Skeletal muscle cell (primary cell): ENCODE results near the gene OFD1.

Experiments used
- DNase-seq: peaks from one replicate; pipeline ENCODE4 v3.0.0-alpha.2; 2010; ENCODE audit warnings: low read depth
- H3K4me3 ChIP-seq: 2 replicates; pipeline ENCODE4 v1.5.1; 2011; ENCODE audit warnings: low read depth, mild to moderate bottlenecking, control low read depth, low read length, moderate library complexity

Gene OFD1, protein sequence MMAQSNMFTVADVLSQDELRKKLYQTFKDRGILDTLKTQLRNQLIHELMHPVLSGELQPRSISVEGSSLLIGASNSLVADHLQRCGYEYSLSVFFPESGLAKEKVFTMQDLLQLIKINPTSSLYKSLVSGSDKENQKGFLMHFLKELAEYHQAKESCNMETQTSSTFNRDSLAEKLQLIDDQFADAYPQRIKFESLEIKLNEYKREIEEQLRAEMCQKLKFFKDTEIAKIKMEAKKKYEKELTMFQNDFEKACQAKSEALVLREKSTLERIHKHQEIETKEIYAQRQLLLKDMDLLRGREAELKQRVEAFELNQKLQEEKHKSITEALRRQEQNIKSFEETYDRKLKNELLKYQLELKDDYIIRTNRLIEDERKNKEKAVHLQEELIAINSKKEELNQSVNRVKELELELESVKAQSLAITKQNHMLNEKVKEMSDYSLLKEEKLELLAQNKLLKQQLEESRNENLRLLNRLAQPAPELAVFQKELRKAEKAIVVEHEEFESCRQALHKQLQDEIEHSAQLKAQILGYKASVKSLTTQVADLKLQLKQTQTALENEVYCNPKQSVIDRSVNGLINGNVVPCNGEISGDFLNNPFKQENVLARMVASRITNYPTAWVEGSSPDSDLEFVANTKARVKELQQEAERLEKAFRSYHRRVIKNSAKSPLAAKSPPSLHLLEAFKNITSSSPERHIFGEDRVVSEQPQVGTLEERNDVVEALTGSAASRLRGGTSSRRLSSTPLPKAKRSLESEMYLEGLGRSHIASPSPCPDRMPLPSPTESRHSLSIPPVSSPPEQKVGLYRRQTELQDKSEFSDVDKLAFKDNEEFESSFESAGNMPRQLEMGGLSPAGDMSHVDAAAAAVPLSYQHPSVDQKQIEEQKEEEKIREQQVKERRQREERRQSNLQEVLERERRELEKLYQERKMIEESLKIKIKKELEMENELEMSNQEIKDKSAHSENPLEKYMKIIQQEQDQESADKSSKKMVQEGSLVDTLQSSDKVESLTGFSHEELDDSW

DNA sequence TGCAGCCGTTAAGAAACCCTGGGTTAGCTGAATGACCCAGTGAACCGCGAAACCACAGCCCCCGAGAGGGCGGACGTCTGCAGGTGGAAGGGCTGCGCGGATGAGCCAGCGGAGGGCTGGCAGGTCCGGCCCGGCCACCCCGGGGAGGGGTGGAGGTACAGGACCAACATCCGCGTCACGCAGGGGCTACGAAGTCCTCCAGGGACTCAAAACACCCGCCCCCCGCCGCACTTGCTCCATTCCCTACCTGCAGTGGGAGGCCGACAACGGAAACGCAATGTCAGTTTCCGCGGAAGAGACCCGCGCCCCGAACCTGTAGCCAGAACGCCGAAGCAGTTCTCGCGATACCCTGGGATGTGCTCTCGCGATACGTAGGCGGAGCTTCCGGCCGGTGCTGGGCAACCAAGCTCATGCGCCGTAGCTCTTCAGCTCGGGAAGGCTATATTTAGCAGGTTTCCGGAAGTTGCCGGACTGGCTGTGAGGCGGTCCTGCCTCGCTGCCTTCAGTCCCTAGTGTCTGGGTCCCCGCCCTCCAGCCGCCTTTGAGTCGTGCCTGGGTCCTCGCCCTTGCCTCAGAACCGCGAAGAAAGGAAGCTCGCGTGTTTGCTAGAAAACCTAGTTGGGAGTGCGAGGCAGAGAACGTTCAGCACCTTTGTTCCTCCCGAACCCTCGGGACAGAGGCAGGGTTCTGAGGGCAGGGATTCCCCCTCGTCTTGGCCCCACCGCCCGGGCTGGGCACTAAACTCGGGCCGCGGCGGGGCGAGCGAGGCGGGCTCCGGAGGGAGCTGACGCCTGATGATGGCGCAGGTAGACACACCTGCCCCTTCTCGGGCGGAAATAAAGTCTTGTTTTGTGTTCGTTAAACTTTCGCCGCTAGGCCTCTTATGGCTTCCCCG lies at the start of gene OFD1, which contains the start of gene TRAPPC2:
OFD1 (plus strand) TSS at position 471 of the 895 bp plus-strand sequence; CDS start at position 795, 324 bp downstream.
TRAPPC2 (minus strand) TSS at position 343 of the 895 bp plus-strand sequence. CDS start 14,657 bp downstream, outside the sequence.
- peak within 1 kb of the TSS; percentile 79 for H3K4me3 ChIP-seq
- peak; percentile 81 for DNase-seq

DNA sequence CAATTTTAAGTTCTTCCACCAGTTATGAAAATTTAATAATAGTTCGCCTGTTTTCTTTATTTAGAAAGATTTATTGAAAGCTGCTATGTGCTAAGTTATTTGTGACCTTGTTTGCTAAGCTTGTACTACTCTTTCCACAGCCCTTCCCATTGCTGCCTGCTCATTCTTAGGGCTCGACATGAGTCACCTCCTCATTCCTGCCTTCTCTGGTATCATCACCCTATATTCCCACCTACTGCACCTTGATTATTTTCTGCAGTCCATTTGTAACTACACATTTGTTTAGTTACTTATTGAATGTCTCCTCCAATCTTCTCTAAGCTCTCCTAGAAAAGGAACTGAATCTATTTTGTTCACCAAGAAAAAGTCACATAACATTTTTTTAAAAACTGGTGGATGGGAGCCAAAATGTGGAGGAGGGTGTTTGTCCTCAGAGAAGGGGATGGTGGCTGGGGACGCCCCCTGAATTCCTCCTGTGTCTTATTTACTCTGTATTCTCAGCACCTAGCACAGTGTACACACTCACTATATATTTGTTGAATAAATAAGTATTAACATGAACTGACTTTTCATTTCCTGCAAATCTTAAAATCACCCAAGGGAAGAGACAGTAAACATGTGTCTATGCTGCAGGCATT lies 49.3 kb upstream of the OFD1 start:
- H3K4me3 ChIP-seq: no peak overlapping the region
- no peak for DNase-seq

DNA sequence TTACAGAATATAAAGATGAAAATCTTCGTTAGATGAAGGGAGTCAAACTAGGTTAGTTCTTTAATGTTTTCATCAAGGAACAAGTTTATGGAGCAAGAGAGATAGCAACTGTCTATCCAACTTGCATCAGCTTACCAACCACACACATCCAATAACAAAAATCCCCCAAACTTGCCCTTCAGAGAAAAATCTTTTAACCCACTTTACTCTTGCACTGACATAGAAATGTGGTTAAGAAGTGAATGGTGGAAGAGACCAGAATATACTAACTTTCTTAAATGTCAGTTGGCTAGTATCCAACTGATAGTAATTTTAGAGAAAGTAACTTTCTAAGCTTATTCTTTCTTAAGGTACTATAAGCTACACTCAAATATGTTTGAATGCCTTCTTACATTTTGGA lies 47.3 kb upstream of the OFD1 start:
- H3K4me3 ChIP-seq: no peak overlapping the region

DNA sequence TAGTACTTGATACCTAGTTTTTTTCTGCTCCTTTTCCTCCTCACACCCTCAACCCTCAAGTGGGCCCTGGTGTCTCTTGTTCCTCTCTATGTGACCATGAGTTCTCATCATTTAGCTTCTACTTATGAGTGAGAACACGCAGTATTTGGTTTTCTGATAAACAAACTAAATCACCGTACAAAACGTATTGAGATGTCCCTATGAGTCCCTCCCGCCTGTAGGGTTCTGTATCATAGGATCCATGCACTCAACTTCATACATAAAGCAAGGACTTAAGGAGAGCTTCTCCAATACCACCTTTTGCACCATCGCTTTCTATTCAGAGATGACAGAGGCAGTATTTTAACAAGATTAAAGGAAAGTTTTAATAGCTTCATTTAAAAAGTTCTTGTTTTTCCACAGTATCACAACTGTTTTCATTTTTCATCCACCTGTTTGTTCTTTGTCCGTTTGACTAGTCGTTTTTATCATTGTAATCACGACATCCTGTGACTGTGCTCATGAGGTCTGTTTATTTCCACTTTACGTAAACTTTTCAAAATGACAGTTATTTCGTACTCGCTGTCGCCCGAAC lies 46.1 kb upstream of the OFD1 start:
- no peak for DNase-seq
- H3K4me3 ChIP-seq: peak overlapping the region; percentile 69

More for the DNA sequence above, 47.3 kb upstream of the OFD1 start:
- DNase-seq: no peak

DNA sequence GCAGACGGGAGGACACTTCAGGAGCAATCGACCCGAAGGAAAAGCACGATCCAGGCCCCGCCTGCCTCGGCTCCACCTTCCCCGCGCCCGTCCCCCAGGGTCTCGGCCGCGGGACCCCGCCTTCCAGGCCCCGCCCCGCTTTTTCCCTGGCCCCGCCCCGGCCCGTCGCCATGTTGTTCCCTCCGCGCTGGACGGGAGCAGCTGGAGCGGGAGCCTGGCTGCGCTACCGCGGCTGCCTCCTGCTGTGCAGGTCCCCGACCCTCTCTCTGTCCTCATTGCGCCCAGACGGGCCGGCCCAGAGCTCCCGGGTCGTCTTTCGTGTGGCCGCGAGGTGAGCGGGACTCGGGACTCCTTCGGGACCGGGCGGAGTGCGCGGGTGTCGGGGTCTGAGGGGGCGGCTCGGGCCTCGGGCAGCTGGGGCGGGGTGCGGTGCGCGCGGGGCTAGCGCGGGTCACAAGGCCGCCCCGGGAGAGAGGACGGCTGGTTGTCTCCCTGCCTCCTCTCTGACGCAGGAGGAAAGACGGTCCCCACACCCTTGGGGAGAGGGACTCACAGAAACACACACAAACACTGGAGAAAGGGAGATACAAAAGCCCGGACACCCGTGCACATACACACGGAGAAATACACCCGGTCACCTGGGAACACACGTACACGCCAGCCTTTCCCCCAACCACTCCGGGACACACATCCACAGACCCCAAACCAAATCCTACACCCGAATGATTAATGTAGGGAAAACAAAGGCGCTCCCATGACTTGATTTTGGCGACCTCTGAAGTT lies 45.4 kb upstream of the OFD1 start, which contains the start of gene RAB9A:
RAB9A (plus strand) TSS at position 171 of the 783 bp plus-strand sequence. CDS start 19,619 bp downstream, outside the sequence.
- DNase-seq: peak; percentile 17
- peak within 1 kb of the TSS; percentile 69 for H3K4me3 ChIP-seq

DNA sequence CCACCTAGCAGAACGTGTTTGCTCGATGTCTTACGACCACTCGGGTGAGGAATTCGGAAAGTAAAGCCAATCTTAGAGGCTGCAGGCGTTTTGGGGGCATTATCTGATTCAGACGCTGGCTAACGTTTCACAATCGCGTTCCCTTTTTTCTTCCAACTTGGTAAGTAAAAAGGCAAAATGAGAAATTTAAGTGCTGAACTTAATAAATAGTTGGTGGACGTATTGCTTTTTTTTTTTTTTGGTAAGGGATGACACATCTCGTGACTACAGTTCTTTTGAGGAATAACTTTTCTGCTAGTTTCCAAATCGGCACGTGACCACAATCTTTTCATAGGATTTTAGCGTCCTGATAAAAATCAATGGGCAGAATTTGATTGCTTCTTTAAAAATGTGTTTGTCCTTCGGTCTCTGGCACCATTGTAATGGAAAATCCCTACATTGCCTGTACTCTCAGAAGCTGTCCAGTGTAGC lies 44.8 kb upstream of the OFD1 start:
- H3K4me3 ChIP-seq: peak overlapping the region; percentile 69
- DNase-seq: no peak

DNA sequence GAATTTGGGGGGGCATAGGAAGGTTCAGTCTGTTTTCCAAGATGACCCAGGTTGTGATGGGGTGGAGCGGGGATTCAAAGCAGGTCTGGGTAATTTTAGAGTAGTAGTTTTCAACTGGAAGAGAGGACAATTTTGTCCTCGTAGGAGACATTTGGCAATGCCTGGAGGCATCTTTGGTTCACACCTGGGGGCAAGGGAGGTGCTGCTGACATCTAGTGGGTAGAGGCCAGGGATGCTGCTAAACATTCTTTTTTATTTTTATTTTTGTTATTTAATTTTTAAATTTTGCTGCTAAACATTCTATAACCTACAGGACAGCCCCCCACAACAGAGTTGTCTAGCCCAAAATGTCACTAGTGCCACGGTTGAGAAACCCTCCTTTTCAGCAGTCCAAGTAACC lies 43.7 kb upstream of the OFD1 start:
- peak overlapping the region; percentile 69 for H3K4me3 ChIP-seq
- DNase-seq: no peak

DNA sequence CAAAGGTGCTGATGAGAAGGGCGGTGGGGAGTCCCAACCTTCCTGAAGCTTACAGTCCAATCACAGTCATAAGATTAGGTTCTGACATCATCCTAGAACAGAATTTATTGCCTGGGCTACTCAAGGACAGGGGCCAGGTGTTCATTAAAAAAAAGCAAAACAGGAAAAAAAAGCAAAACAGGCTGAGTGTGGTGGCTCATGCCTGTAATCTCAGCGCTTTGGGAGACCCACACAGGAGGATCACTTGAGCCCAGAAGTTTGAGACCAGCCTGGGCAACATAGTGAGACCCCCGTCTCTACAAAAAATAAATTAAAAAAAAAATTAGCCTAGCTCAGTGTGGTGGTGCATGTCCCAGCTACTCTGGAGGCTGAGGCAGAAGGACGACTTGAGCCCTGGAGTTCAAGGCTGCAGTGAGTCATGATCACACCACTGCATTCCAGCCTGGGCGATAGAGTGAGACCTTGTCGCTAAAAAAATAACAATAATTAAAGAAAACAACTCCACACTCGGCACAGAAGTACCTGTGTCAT lies 42.6 kb upstream of the OFD1 start:
- no peak overlapping the region for H3K4me3 ChIP-seq
- DNase-seq: no peak

DNA sequence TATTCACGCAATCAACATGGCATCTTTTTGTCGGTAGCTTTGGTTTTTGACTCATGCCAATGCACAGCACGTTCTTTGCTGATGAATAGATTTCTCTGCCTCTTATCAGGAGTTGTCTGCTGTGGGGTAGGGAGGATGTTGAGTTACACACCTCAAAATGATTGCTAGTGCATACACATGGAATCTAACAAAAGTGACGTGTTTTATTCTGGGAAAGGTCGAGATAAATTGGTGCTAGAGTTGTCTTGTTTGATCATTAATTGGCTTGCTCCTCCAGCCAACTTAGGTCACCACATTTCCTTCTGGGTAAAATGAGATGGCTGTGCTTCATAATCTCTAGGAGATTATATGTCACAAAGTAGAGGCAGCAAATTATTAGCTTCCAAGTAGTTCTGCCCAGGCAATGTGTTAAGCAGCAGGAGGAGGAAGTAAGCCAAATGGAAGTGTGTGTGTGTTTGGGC lies 41.7 kb upstream of the OFD1 start:
- no peak for DNase-seq
- H3K4me3 ChIP-seq: no peak overlapping the region

DNA sequence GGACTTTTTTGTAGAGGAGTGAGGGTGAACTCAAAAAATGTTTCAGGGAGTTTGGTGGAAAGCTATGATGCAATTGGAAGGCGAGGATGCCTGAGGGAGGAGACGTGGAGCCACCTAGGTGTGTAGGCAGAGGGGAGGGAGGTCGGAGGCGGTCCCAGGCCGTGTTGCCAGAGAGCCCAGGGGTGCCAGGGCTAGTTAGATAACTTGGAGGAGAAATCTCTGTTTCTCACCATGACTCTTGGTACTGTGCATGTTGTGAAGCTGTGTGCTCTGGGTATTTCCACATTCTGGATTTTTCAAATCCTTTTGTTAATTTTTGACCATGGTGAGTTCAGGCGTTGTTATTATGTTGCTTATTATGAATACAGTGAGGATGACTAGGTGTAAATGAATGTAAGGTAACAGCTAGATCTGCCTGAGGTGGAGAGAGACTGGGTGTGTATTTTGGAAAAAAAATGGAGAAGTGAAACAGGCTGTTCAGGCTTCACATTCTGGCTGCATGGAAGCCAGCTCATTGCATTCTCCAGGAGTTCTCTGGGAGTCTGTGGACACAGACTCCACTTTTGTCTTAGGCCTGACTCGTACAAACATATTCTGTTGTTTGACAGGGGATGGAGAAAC lies 41.1 kb upstream of the OFD1 start:
- DNase-seq: no peak
- no peak overlapping the region for H3K4me3 ChIP-seq

DNA sequence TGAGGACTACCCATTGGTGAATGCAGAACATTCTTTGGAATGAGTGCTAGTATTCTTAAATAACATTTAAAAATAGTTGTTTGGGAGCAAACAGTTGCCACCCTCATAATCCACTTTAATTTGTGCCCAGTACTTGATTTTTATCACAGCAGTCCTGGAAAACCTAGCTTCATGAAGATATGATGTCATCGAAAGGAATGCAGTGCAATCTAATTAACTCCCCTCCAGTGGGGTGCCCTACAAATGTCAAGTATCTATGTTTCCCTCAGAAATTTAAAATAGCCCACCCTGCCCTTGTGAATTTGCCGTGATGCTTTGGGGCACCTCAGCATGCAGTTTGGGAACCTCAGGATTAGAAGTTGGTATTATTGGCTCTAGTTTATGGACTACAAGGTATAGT lies 40.2 kb upstream of the OFD1 start:
- H3K4me3 ChIP-seq: no peak overlapping the region
- DNase-seq: no peak

DNA sequence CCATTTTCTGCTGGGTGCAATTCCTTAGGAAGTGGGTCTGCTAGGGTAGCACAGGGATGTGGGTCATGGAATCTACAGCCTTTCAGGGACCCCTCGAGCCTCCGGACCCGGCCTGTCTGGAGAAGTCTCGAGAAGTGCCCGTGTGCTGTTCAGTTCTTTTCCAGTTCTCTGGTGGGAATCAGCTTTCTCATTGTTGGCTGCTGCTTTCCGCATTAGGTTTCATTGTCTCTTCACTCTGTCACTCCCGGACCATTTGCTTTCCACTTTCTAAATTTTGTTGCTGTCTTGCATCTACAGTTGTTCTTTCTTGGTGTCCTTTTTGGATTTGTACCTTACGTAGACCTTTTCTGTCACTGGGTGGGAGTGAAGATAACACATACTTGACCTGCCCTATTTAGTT lies 39.6 kb upstream of the OFD1 start:
- DNase-seq: no peak
- H3K4me3 ChIP-seq: no peak overlapping the region

DNA sequence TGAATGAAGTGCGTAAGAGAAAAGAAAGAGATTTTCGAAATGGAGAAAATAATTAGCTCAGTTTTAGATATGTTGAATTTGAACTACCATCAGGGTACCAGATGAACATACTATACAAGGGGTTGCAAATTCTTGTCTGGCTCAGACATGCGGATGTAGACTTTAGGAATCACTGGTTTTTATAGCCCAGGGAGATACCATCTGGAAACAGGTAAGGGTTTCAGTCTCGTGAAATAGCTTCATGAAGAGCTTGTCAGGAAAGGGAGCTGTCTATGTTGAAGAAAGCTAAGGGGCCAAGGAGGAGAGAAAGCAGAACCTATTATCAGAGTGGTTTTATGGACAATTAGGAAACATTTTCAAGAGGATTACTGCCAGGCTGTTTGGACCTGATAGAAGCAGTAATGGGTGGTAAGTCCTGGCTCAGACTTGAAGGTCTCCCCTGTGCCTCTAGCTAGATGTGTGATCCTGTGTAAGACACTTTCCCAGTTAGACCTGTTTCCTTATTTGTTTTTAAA lies 38.9 kb upstream of the OFD1 start:
- no peak overlapping the region for H3K4me3 ChIP-seq
- no peak for DNase-seq

DNA sequence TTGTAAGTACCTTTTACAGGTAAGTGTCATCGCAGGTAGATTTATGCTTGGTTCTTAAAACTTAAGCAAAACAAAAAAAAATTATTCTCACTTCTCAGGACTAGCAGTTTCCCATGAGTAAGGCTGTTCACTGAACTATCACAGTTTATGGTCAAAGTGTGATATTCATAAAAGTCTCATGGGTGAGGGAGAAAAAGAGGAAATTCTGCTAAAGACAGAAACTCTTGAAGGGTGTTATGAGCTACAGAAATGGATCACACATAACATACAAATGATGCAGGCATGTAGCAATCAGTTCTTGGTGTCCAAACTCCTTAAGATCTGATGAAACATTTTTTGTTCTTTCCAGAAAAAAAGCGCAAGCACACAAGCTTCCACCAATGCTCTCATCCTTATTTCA lies 37.1 kb upstream of the OFD1 start:
- DNase-seq: no peak

DNA sequence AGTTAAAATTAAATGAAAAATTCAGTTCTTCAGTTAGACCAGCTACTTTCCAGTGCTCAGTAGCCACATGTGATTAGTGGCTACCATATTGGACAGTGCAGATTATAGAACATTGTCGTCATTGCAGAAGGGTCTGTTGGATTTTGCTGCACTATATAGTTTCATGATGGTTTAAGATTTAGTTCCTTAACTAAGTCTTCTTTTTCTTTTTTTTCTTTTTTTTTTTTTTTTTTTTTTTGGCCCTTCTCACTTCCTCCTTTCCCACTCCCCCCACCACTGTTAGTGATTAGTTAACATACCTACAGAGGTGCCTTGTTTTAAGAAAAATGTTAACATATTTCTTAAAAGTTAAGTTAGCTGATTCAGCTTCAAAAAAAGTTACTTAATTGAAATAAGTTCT lies 36.6 kb upstream of the OFD1 start:
- no peak overlapping the region for H3K4me3 ChIP-seq
- DNase-seq: no peak

More for the DNA sequence above, 37.1 kb upstream of the OFD1 start:
- H3K4me3 ChIP-seq: no peak overlapping the region

DNA sequence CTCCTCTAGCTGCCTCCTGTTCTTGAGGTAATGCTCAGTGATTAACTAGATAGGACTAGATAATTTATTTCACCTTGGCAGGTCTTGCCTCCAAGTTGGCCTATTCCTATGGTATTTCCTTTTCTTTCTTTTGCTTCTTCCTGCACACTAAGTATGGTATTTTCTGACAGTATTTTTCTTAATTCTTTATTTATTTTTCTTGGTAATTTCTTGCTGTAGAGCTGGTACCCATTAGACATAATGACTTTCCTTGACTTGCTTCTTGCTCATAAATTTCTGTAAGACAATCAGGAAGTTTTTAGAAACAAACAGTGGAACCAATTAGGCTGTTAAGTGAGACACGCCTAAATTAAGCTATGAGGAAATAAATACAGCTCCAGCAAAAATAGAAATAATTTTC lies 36.1 kb upstream of the OFD1 start:
- H3K4me3 ChIP-seq: no peak overlapping the region
- no peak for DNase-seq
